ENCODE results near the gene ZMYM4.
"Not testable (repeated sequence)": the region's sequence is repeated elsewhere in the genome, so short reads cannot be mapped to it uniquely, and the experiment has no call there.

The ZMYM4 gene

GRCh38 chr1:35268282-35269200 is at the start of gene ZMYM4:
ZMYM4 (plus strand) TSS chr1:35268709; CDS start chr1:35269047, 338 bp downstream.
- peak; percentile 94 to 96 for DNase-seq

- DNase-seq: peak; percentile 58 to 84
Measured at GRCh38 chr1:35220976-35221375, 47.5 kb upstream of the ZMYM4 start.

GRCh38 chr1:35222322-35223083 is 46.0 kb upstream of the ZMYM4 start:
- no peak for DNase-seq

GRCh38 chr1:35223084-35223630 is 45.4 kb upstream of the ZMYM4 start:
- DNase-seq: no peak

- DNase-seq: no peak
Measured at GRCh38 chr1:35226546-35226945, 42.0 kb upstream of the ZMYM4 start.

- DNase-seq: no peak
Measured at GRCh38 chr1:35229587-35230360, 38.7 kb upstream of the ZMYM4 start.

- no peak for DNase-seq
Measured at GRCh38 chr1:35231287-35231686, 37.2 kb upstream of the ZMYM4 start.

- DNase-seq: not testable (repeated sequence)
Measured at GRCh38 chr1:35236772-35237171, 31.7 kb upstream of the ZMYM4 start.

- peak; percentile 81 to 82 for DNase-seq
Measured at GRCh38 chr1:35243691-35244090, 24.8 kb upstream of the ZMYM4 start.

GRCh38 chr1:35247256-35247655 is 21.3 kb upstream of the ZMYM4 start:
- no peak for DNase-seq

- DNase-seq: no peak
Measured at GRCh38 chr1:35253941-35254340, 14.6 kb upstream of the ZMYM4 start.

GRCh38 chr1:35255276-35255675 is 13.2 kb upstream of the ZMYM4 start:
- DNase-seq: no peak

GRCh38 chr1:35259561-35259960 is 8.9 kb upstream of the ZMYM4 start:
- no peak for DNase-seq

GRCh38 chr1:35261412-35262120 is 6.9 kb upstream of the ZMYM4 start:
- no peak for DNase-seq

GRCh38 chr1:35264035-35264434 is 4.5 kb upstream of the ZMYM4 start:
- DNase-seq: no peak

- DNase-seq: peak; percentile 90 to 93
Measured at GRCh38 chr1:35264871-35265270, 3.6 kb upstream of the ZMYM4 start.

GRCh38 chr1:35266306-35266705 is 2.2 kb upstream of the ZMYM4 start:
- no peak for DNase-seq

GRCh38 chr1:35269201-35269988 is 886 bp downstream of the ZMYM4 start:
- peak; percentile 41 to 42 for DNase-seq

- DNase-seq: no peak
Measured at GRCh38 chr1:35269989-35270289, 1.4 kb downstream of the ZMYM4 start.

GRCh38 chr1:35270836-35271235 is 2.3 kb downstream of the ZMYM4 start:
- DNase-seq: no peak

- no peak for DNase-seq
Measured at GRCh38 chr1:35274197-35274596, 5.7 kb downstream of the ZMYM4 start.

Data from Kasumi-1 (cell line).